ENCODE data around the gene GMEB1. TPM values are rescaled to one million over a fixed set of nuclear protein-coding genes. Genes with fewer than 3 reads are reported as not detected.

The GMEB1 gene
- total and polyA plus RNA-seq, 2 donors (not counting 3 experiments of a cell fraction or from before 2014, with no cell fraction given), result 8.1 to 16.0 TPM

DNA sequence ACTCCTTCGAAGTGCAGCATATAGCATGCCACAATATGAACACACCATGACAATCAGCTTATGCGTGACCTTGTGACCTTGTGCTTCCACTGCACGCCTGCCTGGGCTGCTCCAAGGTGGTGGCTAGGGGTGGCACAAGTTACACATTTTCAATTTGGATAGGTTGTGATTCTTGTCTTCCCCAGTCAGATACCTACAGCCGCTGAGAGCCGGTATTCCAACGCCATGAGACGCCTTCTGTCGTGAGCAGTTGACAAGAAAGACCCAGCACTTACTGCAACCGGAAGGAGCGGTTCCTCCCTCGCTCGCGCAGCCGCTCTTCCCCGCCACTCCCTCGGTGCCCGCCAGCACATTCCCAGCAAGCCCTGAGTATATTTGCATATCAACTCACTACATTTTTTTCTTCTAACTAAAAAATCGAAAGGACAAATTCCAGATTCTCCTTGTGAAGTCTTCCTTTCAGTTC, 20.5 kb upstream of the GMEB1 start:
- peaks cover 16% of the 10 kb centered on the region for H3K4me1 ChIP-seq (ENCODE audit: control insufficient read depth, extremely low read depth, insufficient read depth, low read length)
- H2AFZ ChIP-seq (ENCODE audit: low read depth, low read length), result peak overlapping the region; percentile 71
- peak overlapping the region in 2 of 3 experiments; percentile 18 to 20 for H3K4me3 ChIP-seq (replicated peaks in 1 of 3; ENCODE audit: insufficient read depth in 1 of 3, low read depth in 1 of 3, low read length in 3 of 3)
- peak; percentile 95 for FAIRE-seq
- no peaks in the 10 kb centered on the region for H3K9me1 ChIP-seq (replicated peaks; ENCODE audit: control insufficient read depth, extremely low read depth, insufficient read depth, low read length)
- peak overlapping the region; percentile 62 for H3K4me2 ChIP-seq (ENCODE audit: insufficient read depth, low read length)
- H3K79me2 ChIP-seq (ENCODE audit: control insufficient read depth, insufficient read depth, low read length), result no peaks in the 10 kb centered on the region
- dilution Hi-C loops (cut with MboI; ENCODE audit: extremely low pct_ligation_motif_present, low sequenced_read_pairs) (no loop called here), intact Hi-C loops (cut with micrococcal nuclease) (loop anchor here (1.0 kb wide), 3 partner anchors 20 to 229 kb away; partner anchors contain the start of genes GMEB1 and YTHDF2)
- peak overlapping the region; percentile 97 for H3K27ac ChIP-seq (ENCODE audit: insufficient read depth, low read depth, low read length)
- no peaks in the 10 kb centered on the region for H3K9me3 ChIP-seq (replicated peaks; ENCODE audit: control insufficient read depth, insufficient read depth, low read length)
- ChIA-PET POLR2A (interaction anchor here (0.5 to 1.4 kb wide), 26 partner anchors 9 to 534 kb away, joined by 3 to 35 read pairs (median 5); partner anchors contain the start of genes ATP5IF1, GMEB1, TRNAU1AP and YTHDF2), CTCF (interaction anchor here (0.7 to 1.9 kb wide), 6 partner anchors 13 to 238 kb away, joined by 3 to 14 read pairs (median 4); partner anchors contain the start of genes GMEB1 and YTHDF2)
- H4K20me1 ChIP-seq (replicated peaks; ENCODE audit: control insufficient read depth, extremely low read depth, insufficient read depth, low read length), result no peaks in the 10 kb centered on the region
- TSS peak; percentile 39 for BruUV-seq (replicated peaks)
- TF ChIP-seq MYC (IDR thresholded peaks at IDR 0.05; ENCODE audit: low read depth, low read length), result peak; percentile 2
- TF ChIP-seq, protein P1, sequence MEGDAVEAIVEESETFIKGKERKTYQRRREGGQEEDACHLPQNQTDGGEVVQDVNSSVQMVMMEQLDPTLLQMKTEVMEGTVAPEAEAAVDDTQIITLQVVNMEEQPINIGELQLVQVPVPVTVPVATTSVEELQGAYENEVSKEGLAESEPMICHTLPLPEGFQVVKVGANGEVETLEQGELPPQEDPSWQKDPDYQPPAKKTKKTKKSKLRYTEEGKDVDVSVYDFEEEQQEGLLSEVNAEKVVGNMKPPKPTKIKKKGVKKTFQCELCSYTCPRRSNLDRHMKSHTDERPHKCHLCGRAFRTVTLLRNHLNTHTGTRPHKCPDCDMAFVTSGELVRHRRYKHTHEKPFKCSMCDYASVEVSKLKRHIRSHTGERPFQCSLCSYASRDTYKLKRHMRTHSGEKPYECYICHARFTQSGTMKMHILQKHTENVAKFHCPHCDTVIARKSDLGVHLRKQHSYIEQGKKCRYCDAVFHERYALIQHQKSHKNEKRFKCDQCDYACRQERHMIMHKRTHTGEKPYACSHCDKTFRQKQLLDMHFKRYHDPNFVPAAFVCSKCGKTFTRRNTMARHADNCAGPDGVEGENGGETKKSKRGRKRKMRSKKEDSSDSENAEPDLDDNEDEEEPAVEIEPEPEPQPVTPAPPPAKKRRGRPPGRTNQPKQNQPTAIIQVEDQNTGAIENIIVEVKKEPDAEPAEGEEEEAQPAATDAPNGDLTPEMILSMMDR (IDR thresholded peaks at IDR 0.05; ENCODE audit: extremely low read depth in 1 of 2, insufficient read depth in 1 of 2, low read depth in 1 of 2, low read length in 2 of 2), result no peak
- DNase-seq (ENCODE audit: low read depth, low spot score), result peak; percentile 96
- no peaks in the 10 kb centered on the region for H3K36me3 ChIP-seq (ENCODE audit: control insufficient read depth in 2 of 2, extremely low read depth in 1 of 2, insufficient read depth in 2 of 2, low read length in 2 of 2)
- H3K27me3 ChIP-seq (ENCODE audit: control insufficient read depth in 2 of 2, insufficient read depth in 2 of 2, low read length in 2 of 2), result no peaks in the 10 kb centered on the region
- peak overlapping the region; percentile 96 for H3K9ac ChIP-seq (replicated peaks; ENCODE audit: extremely low read depth, insufficient read depth, low read length)

DNA sequence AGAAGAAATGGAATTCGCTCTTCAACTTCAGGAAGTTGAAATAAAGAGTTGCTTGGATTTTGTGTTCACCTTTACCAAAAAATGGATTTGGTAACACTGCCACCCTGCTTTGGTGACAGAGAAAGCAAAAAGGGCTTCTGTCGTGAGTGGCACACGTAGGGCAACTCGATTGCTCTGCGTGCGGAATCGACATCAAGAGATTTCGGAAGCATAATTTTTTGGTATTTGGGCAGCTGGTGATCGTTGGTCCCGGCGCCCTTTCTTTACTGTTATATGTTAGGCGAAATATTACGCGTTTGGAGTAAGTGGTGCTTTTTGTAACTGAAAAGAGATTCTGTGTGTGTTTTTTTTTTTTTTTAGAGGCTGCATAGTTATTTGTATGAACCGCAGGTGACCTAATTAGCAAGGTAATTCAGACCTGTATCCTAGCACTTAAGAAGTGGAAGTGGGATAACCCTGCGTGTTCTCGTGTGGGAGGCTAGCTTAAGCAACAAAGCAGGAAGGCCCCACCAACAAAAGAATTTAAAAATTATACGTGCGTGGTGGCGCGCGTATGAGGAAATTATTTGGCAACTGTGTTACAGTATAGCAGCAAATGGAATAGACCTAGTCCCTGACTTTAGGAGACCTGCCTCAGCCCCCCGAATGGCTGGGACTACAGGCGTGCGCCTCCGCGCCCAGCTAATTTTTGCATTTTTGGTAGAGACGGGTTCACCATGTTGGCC, 19.9 kb upstream of the GMEB1 start, which contains the start of gene RNU11:
Gene RNU11 (plus strand): TSS at position 127 of the 725 bp plus-strand sequence.
- Histone ChIP-seq H3K27me3 (ENCODE audit: control insufficient read depth in 2 of 2, insufficient read depth in 2 of 2, low read length in 2 of 2) (no peaks in the 10 kb centered on the region), H4K20me1 (replicated peaks; ENCODE audit: control insufficient read depth, extremely low read depth, insufficient read depth, low read length) (no peaks in the 10 kb centered on the region), H3K9me1 (replicated peaks; ENCODE audit: control insufficient read depth, extremely low read depth, insufficient read depth, low read length) (no peaks in the 10 kb centered on the region), H3K27ac (ENCODE audit: insufficient read depth, low read depth, low read length) (peak within 1 kb of the TSS; percentile 97), H3K36me3 (ENCODE audit: control insufficient read depth in 2 of 2, extremely low read depth in 1 of 2, insufficient read depth in 2 of 2, low read length in 2 of 2) (no peaks in the 10 kb centered on the region), H3K9ac (replicated peaks; ENCODE audit: extremely low read depth, insufficient read depth, low read length) (peak within 1 kb of the TSS; percentile 96), H2AFZ (ENCODE audit: low read depth, low read length) (peak within 1 kb of the TSS; percentile 71), H3K4me3 (replicated peaks in 1 of 3; ENCODE audit: insufficient read depth in 1 of 3, low read depth in 1 of 3, low read length in 3 of 3) (peak within 1 kb of the TSS in 2 of 3 experiments; percentile 18 to 20), H3K4me1 (ENCODE audit: control insufficient read depth, extremely low read depth, insufficient read depth, low read length) (peaks cover 10% of the 10 kb centered on the region), H3K4me2 (ENCODE audit: insufficient read depth, low read length) (peak within 1 kb of the TSS; percentile 62), H3K9me3 (replicated peaks; ENCODE audit: control insufficient read depth, insufficient read depth, low read length) (no peaks in the 10 kb centered on the region), H3K79me2 (ENCODE audit: control insufficient read depth, insufficient read depth, low read length) (no peaks in the 10 kb centered on the region)
- ChIA-PET POLR2A (interaction anchor here (0.5 to 1.4 kb wide), 34 partner anchors 9 to 533 kb away, joined by 3 to 35 read pairs (median 4); partner anchors contain the start of genes ATP5IF1, GMEB1, TRNAU1AP and YTHDF2), CTCF (interaction anchor here (0.7 to 1.9 kb wide), 6 partner anchors 12 to 238 kb away, joined by 3 to 14 read pairs (median 4); partner anchors contain the start of genes GMEB1 and YTHDF2)
- TF ChIP-seq, protein P1 (IDR thresholded peaks at IDR 0.05; ENCODE audit: extremely low read depth in 1 of 2, insufficient read depth in 1 of 2, low read depth in 1 of 2, low read length in 2 of 2), result no peak
- TF ChIP-seq POLR2A (IDR thresholded peaks at IDR 0.05; ENCODE audit: low read depth, low read length) (peak; percentile 100), FOS (IDR thresholded peaks at IDR 0.05; ENCODE audit: borderline replicate concordance, insufficient read depth, low read length) (no peak), EZH2 (IDR thresholded peaks at IDR 0.05; ENCODE audit: borderline replicate concordance, low read depth, low read length, severe bottlenecking) (no peak), POLR2AphosphoS5 (IDR thresholded peaks at IDR 0.05; ENCODE audit: insufficient read depth, low read depth, low read length) (peak; percentile 100)
- DNase-seq (ENCODE audit: low read depth, low spot score) (peak; percentile 97), FAIRE-seq (peak; percentile 47)
- intact Hi-C loops (cut with micrococcal nuclease) (loop anchor here (1.0 kb wide), 3 partner anchors 20 to 229 kb away; partner anchors contain the start of genes GMEB1 and YTHDF2), dilution Hi-C loops (cut with MboI; ENCODE audit: extremely low pct_ligation_motif_present, low sequenced_read_pairs) (no loop called here)
- BruUV-seq (replicated peaks), result TSS peak; percentile 100
